HG03108 (cell line): ENCODE measurements around the gene PLCB1.
"Not testable (repeated sequence)": the region's sequence is repeated elsewhere in the genome, so short reads cannot be mapped to it uniquely, and the experiment has no call there.

ENCODE experiments used
- ATAC-seq: cut with Tn5 transposase; IDR thresholded peaks from one replicate; pipeline ENCODE4 v1.9.1; 2021; ENCODE audit warnings: moderate library complexity; ENCODE audit not compliant: unreplicated experiment

The PLCB1 gene

DNA sequence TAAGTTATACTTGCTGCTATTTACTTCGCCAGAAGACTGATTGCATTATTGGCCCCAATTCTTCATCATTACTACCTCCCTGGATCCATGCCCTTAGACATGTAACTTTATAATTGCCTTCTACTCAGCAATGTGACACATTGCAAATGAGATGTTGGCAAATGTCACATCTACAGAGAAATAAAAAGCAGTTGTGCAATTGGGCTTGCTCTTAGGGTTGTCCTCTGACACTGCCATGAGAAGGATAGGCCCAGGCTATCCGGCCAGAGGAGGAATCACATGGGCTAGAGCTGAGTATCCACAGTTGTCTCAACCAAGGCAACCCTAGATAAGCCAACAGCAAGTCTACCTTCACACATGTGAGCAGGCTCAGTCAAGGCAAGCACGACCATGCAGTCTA is 447.0 kb downstream of the PLCB1 start:
- ATAC-seq: no peak

DNA sequence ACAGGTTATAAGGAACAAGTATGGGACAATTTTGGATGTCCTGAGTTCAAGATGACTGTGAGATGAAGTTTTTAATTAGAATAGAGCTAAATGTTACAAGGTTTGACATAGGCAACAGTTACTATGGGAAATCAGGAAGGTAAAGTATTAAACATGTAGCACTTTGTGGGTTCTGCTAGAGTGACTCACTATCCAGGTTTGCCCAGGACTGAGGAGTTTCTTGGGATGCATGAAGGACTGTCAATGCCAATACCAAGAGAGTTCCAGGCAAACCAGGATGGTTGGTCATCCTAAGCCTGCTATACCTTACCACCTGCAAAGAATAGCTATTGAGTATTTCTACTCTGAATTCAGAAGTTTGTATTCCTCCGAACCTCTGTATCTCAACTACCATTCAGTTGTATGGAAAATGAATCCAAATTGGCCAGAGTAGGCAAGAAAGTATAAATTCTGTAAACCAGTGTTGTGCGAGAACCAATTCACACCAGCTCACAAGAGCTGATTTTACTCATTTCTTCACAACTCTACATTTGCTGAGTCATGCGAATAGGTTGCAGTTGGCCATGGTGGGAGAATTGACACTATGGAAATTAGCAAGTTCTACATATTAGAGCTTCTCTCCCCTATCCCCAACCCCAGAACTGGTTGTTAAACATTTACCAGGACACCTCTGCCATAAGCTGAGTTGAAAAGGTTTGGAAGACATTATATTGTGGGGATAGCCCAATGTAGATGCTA is 449.5 kb downstream of the PLCB1 start:
- no peak for ATAC-seq

DNA sequence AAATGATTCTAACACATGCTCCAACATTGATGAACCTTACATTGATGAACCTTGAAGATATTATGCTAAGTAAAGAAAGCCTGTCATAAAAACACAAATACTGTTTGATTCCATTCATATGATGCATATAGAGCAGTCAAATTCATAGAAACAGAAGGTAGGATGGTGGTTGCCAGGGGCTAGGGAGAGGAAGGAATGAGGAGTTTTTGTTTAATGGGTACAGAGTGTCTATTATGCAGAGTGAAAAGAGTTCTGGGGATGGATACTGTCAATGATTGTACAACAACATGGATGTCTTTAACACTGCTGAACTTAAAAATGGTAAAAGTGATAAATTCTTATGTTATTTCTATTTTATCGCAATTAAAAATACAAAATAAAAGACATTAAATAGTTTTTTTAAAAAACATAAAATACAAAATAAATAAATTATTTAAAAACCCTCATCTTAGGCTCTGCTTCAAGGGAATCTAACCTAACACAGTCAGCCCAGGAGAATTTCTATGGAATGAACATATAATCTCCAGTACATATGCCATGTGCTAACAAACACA is 451.0 kb downstream of the PLCB1 start:
- no peak for ATAC-seq

DNA sequence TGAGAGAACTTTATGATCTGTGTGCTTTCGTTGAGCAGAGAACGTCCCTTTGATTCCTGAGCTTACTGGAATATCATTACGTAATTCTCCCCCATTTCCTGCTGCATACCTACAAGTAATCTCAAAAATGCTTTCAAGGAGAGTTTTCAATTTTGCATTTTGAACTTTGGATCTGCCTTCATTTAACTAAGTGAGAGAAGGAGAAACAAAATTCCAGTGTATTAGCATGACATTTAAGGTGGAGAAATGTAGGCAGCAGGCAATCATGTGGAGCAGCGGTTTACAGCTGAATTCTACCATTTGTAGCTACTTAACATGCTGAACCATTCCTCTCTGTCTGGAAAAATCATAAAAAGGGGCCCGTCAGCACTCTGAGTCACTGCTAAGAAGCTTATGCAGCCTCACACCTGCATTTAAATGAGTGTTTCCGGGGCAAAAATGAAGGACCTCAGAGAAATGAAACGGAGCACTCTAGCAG is 451.5 kb downstream of the PLCB1 start:
- ATAC-seq: no peak

DNA sequence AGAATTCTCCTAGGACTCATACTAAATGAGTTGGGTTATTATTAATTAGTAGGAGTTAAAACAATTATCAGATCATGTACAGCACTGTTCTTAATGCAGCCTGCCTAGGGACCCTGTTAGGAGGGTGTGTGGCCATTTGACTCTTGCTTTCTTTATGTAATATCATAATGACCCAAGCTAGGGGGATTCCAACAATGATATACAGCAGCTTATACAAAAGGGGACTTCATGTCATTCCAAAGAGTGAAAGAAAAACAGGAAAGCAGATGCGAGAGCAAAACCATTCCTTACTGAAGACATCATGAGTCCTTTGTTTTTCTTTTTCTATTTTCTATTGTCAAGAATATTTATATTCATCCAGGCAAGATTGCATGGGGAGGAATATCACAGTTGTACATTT is 455.2 kb downstream of the PLCB1 start:
- no peak for ATAC-seq

DNA sequence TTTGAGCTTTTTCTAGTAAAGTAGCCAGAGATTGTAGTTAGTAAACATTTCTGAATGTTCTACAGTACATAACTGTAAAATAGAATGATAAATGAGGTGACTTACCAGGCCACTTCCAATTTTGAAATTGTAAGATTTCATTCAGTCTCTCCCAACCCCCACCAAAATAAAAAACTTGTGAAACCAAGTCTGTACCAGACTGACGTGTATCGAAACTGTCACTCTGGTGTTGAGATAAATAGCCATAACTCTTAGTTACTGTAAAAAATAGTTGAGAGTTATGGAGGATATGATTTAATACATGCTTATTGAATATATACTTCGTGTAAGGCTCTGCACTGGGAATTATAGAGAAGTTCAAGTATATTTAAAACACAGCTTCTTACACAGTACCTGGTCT is 455.7 kb downstream of the PLCB1 start:
- ATAC-seq: no peak

DNA sequence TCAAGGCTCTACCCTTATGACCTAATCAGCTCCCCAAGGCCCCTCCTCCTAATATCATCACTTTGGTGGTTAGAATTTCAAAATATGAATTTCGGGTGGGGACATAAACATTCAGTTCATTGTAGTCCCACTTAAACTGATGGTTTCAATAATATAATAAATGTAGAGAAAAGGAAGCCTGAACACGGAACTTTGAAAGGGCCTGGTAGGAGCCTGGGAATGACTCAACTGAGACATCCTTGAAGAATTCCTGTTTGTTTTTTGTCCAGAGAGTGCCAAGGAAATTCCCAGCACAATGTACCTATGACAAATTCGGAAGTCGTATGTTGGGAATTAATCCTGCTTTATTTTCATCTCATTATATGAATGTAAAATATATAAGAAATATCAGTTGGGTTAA is 457.9 kb downstream of the PLCB1 start:
- no peak for ATAC-seq

DNA sequence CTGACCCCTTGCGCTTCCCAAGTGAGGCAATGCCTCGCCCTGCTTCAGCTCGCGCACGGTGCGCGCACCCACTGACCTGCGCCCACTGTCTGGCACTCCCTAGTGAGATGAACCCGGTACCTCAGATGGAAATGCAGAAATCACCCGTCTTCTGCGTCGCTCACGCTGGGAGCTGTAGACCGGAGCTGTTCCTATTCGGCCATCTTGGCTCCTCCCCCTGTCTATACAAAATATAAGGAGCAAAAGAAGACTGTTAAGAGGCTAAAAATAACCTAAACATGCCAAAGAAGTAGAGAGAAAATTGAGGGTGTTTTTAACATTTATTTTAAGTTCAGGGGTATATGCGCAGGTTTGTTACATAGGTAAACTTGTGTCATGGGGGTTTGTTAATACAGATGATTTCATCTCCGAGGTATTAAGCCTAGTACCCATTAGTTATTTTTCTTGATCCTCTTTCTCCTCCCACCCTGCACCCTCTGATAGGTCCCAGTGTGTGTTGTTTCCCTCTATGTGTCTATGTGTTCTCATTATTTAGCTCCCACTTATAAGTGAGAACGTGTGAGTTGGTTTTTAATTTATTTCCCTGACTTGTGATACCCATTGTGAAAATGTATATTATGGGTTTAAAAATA is 469.0 kb downstream of the PLCB1 start:
- not testable (repeated sequence) for ATAC-seq

DNA sequence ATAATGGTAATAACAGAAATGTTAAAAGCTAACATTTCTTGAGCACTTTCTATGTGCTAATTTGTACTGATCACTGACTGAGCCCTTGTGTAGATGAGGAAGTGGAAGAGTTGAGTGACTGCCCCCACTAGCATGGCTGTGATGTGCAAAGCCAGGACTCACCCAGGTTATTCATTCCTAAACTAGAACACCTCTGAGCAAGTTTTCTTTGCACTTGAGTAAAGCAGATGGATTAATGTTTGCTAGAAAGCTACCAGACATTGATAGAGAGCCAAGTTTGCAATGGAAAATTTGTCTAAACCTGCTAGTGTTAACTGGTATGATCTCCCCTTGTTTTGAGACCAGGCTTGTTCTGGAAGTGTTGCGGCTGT is 469.5 kb downstream of the PLCB1 start:
- ATAC-seq: peak; percentile 93

DNA sequence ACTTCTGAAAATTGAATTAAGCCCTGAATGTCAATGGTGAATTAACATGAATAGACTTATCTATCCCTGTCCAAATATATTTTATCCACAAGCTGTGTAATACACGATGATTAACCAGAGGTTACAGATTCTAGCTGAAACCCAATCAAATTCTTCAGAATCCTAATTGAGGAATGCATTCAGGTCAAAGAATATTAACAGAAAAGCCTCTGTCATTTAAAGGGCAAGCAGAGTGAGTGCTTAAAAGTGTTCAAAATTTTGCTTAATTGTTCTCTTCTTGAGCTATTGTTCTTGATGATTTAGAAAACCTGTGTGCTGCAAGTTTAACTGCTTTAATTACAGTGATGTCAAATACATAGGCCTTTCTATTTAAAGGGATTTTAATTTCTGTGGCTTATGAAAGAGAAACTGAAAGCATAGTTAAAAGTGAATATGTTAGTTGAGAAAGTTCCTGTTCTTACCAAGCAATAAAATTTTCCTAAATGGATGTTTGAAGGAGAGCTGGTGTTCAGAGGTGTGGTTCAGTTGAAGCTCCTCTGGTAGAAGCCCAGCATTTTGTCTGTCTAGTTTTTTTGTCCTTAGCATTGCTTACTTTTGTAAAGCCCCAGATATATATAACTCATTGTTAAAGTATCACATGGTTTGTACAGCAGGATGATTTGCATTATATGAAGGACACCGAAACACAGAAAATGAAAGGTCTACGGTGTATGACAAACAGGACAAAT is 470.5 kb downstream of the PLCB1 start:
- ATAC-seq: peak; percentile 81

DNA sequence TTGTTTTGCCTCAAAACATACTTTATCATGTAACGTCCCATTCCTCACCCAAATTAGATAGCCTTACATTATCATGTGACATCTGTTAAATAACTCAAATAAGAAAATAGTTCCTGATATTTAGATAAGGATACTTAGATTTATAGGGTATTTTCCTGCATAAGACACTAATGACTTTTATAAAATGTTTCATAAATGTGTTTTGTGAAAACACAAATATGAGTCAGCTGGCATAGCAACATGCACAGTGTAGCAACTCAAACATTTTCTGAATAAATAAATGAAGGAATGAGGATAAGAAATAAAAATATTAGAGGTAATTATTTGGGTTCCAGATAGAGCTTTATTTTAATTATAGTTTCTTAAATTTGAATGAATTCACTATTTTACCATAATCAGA is 476.4 kb downstream of the PLCB1 start:
- no peak for ATAC-seq

DNA sequence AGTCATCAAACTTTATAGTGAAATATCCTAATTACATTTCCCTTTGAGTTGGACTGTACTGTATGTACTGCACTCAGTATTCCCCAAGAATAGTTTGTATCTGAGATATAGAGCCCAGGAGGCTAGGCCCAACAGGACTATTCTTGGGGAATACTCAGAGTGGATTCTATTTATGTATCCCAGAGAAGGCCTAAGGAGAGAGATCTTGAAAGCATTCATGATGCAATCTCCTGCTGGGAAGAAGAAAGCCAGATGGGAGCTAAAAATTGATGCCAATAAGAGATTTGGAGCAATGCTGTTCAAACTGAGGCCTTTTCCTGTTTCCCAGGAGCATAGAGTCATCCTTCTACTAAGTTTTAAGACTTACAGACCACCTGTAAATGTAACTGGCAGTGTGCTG is 484.7 kb downstream of the PLCB1 start:
- ATAC-seq: no peak

DNA sequence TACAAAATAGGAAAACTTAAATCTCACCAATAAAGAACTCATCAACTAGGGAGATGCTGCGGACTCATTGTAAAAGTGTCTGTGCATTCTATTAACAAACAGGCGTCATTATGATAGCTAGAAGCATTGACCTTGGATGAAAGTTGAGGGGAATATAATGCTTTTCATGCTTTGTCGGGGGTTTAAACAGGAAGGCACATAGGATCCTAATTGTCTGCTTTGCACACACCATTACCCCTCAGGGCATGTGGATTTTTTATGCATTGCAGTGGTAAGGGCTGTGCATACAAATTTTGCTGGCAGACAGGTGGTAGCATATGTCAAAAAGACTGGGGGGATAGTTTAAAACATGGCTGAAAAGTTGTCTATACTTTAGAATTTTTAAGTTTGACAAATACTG is 488.9 kb downstream of the PLCB1 start:
- no peak for ATAC-seq

DNA sequence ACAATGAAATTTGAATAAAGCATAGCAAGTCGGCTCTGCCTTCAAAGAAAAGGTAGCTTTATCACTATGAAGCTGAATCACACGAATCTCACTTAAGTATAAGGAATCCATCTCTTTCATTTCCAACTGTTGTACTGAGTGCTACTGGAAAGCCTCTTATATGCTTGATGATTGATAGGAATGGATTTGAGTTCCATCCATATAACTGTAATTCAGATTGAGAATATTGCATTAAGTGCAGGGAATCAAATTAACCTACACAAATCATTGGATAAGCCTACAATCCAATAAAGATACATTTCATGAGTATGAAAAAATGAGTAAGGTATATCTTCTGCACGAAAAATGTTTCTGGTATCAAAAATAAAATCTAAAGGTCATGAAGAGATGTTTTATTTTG is 492.0 kb downstream of the PLCB1 start:
- ATAC-seq: no peak

DNA sequence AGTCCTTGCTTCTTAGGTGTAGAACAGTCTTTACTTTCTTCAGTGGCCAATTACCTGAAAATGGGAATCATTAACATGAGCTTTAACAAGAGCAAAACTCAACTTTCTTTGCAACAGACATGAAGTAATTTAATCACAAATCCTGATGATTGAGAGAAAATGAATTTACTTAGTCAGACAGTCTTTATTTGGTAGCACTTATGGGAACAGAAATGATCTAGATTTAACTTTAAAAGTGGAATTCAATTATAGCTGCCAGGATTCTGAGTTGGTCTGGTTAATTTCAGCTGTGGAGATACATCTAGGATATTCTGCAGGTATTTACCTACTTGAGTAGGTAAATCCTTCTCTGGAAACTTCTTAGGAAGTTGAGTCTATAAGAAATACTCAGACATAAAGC is 492.6 kb downstream of the PLCB1 start:
- no peak for ATAC-seq

DNA sequence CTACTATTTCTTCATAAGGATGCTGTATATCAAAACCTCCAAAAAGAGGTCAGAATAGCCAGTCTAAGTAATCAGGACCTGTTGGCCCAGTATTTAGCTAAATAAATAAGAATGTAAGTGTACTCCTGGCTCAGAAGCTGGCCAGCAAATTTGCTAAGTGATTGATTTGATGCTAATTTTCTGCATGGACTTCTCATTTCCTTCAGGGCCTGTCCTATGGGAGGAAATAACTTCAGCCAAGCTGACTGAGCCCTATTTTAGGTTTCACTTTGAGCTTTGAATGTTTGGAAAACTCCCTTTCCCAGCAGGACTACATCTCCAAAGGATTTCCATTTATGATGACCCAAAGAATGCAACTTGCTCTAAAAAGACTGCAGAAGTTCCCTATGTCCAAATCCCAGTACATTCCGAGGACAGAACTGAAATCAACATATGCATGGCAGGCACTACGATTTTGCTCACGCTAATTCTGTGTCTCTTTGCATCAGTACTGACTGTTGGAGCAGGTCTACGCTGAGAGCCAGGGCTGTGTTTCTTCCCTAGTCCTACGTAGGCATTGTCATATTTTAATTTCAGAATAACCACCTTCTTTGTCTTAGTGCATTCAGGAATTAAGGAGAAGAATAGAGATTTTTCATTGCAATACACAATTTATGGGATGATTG is 495.4 kb downstream of the PLCB1 start:
- no peak for ATAC-seq

DNA sequence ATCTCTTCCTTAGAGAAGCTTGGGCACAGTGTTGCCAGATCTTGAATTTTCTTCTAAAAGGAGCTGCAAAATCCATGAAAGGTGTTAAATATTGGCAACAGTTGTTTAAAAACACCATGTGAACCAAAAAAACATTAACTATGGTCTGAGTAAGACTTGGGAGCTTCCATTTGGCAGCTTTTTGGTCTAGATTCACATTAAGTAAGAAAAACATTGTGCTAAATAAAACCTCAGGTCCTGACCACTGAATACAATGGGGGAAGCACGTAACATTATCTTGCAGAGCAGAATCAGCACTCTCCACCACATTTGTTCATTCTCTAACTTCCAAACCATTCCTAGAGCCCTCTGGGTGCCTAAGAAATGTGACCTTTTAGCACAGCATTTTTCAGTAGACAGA is 499.2 kb downstream of the PLCB1 start:
- no peak for ATAC-seq

DNA sequence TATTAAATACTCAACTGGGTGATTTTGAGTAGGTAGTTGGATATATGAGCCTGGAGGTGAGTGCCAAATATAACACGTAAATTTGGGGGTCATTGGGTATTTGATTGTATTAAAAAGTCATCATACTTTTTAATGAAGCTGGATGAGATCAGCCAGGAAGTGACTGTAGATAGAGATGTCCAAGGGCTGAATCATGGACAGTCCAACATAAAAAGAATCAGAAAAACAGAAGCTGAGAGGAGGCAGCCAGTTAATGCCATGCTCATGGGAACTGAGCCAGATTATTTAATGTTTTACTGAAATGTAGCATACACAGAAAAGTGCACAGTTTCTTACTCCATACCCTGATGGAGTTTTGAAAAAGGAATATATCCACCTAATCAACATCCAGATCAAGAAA is 501.3 kb downstream of the PLCB1 start:
- no peak for ATAC-seq

DNA sequence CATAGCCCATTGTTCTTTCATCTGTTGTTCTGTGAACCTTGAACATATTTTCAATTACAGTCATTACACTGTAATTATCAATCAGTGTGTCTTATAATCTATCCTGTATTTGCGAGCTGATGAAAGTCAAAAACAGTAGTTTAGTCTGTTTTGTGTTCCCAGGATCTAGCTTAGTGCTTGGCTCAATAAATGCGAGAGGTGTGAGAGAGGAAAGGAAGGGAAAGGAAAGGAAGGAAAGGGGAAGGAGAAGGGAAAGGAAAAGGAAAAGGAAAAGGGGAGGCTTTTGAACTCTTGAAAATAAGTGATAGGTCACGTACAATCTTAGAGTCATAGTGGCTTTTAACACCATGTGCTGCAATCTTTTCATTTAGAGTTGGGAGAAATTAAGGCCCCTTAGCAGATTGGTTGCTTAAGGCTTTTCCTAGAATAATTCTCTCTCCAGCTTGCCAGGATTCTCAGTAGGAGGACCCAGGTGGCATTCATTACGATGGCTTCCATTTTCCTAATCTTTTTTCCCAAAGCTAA is 503.0 kb downstream of the PLCB1 start:
- ATAC-seq: no peak

DNA sequence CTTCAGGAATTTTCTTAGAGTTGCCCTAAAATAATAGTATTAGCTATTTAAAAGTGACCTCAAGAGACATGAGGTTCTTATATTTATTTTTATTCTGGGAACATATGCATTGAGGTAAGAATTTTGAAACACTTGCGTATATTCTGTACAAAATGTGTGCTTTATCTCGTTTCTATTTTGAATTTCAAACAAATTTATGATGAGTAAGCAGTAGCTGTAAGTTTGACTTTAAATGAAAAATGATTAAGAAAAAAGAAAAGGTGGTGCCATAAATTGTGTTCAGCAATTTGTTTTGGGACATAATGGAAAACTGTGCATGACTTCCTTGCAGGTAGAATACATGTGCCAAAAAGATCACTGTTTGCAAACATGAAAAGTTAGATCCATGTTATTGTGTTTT is 503.8 kb downstream of the PLCB1 start:
- ATAC-seq: no peak
